HG02623 (cell line): ENCODE measurements around the gene DNAH14.
"Not testable (repeated sequence)": the region's sequence is repeated elsewhere in the genome, so short reads cannot be mapped to it uniquely, and the experiment has no call there.

ENCODE experiments used
- ATAC-seq: cut with Tn5 transposase; IDR thresholded peaks from one replicate; pipeline ENCODE4 v1.9.1; 2021; ENCODE audit warnings: moderate library complexity; ENCODE audit not compliant: unreplicated experiment

DNAH14 gene

DNA sequence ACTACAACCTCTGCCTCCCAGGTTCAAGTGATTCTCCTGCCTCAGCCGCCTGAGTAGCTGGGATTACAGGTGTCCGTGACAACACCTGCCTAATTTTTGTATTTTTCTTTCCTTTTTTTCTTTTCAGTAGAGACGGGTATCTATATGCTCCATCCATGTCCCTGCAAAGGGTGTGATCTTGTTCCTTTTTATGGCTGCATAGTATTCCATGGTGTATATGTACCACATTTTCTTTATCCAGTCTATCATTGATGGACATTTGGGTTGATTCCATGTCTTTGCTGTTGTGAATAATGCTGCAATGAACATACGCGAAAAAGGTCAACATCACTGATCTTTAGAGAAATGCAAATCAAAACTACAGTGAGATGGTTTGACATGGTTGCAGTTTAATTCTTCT, 62.1 kb downstream of the DNAH14 start:
- not testable (repeated sequence) for ATAC-seq

DNA sequence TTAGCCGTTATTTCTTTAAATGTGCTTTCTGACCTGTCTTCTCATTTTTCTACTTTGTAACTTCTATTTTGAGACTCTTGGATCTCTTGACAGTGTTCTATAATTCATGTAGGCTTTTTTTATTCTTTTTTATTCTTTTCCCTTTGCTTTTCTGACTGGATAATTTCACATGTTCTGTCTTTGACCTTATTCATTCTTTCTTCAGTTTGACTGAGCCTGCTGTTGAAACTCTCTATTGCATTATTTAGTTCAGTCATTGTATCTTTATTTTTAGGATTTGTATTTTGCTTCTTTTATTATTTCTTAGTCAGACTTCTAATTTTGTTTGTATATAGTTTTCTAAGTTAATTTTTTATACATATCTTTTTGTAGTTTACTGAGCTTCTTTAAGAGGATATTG, 66.1 kb downstream of the DNAH14 start:
- no peak for ATAC-seq

DNA sequence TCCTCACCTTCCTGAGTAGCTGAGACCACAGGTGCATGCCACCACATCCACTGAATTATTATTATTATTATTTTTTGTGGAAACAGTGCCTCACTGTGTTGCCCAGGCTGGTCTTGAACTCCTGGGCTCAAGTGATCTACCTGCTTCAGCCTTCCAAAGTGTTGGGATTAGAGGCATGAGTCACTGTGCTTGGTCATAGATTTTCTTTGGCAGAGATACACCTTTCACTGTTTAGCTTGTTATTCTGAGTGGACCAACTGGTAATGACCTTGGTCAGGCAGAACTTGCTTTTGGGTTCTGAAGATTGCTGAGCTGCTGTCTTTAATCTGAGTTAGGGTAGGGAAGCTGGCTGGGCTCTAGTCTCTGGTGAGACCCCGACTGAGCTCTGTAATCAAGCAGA, 66.8 kb downstream of the DNAH14 start:
- no peak for ATAC-seq

DNA sequence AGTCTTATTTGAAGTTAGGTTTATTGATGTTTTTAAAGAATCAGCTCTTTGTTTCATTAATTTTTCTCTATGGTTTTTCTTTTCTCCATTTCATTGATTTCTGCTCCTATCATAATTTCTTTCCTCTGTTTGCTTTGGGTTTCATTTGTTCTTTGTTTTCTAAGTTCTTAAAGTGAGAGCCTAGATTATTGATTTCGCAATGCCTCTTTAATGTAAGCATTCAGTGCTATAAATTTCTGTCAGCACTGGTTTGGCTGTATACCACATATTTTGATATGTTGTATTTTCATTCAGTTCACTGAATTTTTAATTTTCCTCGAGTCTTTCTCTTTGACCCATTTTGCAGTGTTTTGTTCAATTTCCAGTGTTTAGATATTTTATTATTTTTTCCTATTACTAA, 68.7 kb downstream of the DNAH14 start:
- ATAC-seq, result no peak

DNA sequence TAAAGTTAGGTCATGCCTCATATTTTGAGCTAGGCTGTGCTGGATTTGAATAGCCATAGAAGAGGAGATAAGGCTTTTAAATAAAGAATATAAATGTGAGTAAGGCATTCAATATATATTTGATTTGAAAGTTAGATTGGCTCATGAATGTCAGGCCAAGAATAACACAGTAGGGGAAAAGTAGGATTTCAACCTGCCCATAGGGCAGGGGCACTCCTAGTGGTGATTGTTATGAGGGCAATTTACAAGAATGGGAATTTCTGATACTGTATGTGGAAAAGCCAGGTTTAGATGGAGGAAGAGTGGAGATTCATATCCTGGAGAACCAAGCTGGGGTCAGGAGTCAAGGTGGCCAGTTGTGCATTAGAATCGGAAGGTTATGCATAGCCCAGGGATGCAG, 74.9 kb downstream of the DNAH14 start:
- ATAC-seq, result no peak

DNA sequence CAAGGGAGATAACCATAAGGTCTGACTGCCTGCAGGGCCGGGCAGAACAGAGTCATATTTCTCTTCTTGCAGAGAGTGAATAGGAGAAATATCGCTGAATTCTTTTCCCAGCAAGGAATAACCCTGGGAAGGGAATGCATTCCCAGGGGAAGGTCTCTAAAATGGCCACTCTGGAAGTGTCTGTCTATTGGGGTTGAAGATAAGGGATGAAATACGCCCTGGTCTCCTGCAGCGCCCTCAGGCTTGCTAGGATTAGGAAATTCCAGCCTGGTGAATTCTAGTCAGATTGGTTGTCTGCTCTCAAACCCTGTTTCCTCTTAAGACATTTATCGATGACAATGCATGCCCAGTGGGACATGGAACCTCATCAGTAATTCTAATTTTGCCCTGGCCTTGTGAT, 76.9 kb downstream of the DNAH14 start:
- not testable (repeated sequence) for ATAC-seq

DNA sequence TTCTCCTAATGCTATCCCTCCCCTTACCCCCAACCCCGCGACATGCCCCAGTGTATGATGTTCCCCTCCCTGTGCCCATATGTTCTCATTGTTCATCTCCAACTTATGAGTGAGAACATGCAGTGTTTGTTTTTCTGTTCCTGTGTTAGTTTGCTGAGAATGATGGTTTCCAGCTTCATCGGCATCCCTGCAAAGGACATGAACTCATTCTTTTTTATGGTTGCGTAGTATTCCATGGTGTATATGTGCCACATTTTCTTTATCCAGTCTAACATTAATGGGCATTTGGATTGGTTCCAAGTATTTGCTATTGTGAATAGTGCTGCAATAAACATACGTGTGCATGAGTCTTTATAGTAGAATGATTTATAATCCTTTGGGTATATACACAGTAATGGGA, 78.6 kb downstream of the DNAH14 start:
- not testable (repeated sequence) for ATAC-seq

DNA sequence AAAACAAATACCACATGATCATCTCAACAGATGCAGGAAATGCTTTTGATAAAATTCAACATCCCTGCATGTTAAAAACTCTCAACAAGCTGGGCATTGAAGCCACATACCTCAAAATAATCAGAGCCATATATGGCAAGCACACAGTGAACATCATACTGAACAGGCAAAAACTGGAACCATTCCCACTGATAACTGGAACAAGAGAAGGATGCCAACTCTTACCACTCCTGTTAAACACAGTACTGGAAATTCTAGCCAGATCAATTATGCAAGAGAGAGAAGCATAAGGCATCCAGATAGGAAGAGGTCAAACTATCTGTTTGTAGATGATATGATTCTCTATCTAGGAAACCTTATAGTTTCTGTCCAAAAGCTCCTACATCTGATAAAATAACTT, 91.6 kb downstream of the DNAH14 start:
- ATAC-seq, result no peak

DNA sequence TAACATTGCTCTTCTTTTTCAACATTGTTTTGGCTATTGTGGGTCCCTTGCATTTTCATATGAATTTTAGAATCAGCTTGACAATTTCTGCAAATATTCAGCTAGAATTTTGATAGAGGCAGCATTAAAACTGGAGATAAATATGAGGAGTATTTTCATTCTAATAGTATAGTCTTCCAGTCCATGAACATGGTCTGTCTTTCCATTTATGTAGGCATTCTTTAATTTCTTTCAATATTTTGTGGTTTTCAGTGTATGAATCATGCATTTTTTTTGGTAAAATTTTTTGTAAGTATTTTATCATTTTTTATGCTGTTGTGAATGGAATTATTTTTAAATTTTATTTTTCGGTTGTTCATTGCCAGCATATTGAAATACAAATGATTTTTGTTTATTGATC, 97.2 kb downstream of the DNAH14 start:
- ATAC-seq, result no peak

DNA sequence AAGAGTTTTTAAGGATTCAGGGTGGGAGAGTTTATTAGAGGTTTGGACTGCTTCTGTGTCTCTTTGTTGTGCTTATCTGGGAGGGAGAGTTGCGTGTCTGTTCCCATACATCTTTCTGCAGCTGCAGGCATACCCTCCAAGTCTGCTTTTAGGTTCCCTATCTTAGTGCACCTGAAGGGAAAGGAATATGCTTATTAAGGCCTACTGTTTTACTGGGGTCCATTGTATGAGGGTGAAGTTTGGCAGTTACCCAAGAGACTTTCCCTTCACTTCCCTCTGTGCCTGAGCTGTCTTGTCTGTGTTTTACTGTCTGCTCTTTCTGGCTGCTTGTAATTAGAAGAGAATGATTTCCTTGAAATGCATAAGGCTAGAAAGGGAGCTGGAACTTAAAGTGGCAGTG, 107.0 kb downstream of the DNAH14 start:
- ATAC-seq, result not testable (repeated sequence)

DNA sequence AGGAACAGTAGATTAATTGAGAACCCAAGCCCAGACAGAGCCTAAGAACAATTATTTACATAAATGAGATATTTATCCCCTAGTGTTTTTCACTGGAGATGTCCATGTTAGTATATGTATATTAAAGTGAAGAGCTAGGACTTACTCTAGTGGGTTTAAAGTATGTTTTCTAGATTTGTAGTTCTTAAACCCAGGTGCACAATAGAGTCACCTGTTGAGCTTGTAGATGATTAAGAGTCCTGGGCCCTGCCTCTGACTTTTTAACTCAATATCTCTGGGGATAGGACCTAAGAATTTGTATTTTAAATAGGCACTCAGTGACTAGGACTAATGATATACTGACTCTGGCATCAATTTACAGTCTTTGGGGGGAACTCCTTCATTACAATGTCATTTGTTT, 112.8 kb downstream of the DNAH14 start:
- no peak for ATAC-seq

DNA sequence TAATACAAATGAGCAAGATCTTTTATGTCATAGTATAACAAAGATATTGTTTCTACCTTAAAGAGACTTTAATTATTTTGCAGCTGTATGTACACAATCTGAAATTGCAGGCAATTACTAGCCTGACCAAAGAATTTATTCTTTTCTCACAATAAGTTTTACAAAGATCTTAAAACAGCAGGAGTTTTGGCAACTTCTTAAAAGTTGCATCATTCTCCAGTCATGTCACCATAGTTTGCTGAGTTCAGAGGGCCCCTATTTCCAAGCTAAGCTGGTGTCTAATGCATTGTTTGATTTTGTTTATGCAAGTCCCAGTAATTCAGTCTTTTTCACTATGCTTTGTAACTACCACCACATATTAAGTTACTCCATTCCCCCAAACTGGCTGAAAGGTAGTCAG, 114.8 kb downstream of the DNAH14 start:
- ATAC-seq, result no peak

DNA sequence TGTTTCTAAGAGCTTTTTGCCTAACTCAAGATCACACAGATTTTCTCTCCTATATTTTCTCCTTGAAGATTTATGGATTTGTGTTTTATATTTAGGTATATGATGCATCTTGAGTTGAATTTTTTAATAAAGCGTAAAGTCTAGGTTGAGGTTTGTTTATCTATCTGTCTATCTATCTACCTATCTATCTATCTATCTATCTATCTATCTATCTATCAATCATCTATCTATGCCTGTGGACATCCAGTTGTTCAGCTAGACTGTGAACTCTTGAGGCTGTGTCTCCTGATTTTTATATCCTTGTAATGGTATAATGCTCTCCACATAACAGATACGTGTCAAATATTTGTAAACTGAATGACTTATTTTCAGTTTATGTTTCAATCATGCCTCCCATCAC, 120.1 kb downstream of the DNAH14 start:
- ATAC-seq, result no peak

DNA sequence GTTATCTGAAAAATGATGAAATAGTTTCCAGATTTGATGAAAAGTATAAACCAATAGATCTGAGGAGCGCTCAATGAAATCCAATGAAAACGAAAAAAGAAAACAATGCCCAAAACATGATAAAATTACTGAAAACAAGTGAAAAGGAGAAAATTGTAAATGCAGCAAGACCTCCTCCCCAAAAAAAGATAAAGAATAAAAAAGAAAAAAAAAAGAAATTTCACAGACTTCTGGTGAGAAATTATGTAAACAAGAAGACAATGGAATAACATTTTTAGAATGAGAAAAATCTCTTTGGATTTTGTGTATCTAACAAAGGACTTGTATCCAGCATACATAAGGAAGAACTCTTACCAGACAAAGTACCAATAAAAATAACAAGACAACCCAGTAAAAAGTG, 134.2 kb downstream of the DNAH14 start:
- ATAC-seq, result no peak

DNA sequence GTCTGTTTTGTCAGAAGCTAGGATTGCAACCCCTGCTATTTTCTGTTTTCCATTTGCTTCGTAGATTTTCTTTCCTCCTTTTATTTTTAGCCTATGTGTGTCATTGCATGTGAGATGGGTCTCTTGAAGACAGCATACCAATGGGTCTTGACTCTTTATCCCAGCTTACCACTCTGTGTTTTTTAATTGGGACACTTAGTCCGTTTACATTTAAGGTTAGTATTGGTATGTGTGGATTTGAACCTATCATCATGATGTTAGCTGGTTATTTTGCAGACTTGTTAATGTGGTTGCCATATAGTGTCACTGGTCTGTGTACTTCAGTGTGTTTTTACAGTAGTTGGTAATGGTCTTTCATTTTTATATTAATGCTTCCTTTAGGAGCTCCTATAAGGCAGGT, 141.5 kb downstream of the DNAH14 start:
- ATAC-seq, result no peak

DNA sequence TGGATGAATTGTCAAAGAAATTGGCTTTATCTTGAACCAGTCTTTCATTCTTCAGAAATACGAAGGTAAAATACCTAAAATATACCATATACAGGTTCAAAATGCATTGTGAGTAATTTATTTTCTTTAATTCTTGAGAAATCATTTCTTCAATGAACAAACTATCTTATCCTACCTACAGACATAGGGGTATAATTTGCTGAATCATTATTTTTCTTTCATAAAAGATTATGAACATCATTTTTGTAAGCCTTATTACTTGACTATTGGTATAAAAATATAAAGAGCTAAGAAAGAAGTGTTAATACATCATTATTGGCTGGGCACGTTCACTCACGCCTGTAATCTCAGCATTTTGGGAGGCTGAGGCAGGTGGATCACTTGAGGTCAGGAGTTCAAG, 167.7 kb downstream of the DNAH14 start:
- ATAC-seq, result no peak

DNA sequence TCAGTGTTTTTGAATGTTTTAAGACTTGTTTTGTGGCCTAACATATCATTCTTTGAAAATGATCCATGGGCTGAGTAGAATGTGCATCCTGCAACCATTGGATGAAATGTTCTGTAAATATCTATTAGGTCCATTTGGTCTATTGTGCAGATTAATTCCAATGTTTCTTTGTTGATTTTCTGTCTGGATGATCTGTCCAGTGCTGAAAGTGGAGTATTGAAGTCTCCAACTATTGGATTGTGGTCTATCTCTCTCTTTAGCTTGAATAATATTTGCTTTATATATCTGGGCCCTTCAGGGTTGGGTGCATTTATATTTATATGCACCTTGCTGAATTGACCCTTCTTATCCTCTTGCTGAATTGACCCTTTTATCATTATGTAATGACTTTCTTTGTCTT, 181.5 kb downstream of the DNAH14 start:
- ATAC-seq, result no peak

DNA sequence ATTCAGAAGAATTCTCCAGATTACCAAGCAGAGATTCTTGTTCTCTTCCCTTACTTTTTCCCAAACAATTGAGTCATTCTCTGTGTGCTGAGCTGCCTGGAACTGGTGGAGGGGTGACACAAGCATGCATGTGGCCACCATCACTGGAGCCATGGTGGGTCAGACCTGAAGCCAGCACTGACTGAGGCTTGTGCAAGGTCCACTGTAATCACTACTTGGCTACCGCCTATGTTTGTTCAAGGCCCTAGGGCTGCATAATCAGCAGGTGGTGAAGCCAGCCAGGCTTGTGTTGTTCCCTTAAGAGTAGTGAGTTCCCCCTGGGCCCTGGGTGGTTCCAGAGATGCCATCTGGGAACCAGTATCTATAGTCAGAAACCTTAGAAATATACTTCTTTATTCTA, 183.8 kb downstream of the DNAH14 start:
- ATAC-seq, result no peak

DNA sequence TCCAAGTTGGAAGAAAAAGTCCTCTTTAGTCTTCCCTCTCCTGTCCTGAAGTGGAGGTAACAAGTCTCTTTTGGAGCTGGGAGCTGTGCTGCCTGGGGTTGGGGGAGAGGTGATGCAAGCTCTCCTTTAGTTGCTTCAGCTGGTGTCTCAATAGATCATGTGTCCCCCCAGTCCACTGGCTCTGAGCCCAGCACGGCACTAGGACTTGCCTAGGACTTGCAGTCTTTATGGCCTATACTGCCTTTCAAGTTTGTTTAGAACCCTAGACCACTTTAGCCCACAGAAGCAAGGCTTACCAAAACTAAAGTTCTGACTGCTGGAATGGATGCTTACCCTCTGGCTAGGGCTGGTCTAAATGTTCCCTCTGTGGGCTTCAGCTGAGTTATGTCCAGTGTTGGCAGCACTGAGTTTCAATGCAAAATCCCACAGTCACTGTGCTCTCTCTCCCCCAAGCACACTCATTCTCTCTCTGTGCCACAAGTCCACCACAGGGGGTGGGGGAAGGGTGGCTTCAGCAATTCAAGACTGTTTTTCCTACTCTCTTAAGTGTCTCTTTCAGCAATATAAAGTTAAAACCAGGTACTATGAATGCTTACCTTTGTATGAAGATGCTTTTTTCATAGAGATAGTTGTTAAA, 185.0 kb downstream of the DNAH14 start:
- ATAC-seq, result no peak

DNA sequence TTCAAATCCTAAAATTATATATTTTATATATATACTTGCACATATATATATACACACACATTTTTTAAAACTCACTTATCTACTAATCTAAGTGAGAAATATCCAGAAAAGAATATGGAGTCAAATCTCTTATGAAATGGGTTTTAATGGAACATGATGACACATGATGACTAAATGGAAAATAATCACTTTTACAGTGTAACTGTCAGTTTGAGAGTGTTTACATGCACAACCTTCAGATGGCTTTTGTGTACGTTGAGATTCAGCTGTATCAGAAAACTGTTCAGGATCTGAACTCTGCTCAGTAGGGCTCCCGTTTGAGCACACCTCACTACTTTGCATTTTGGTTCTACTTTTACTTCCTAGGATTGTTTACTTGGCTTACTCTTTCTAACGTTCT, 189.8 kb downstream of the DNAH14 start:
- ATAC-seq, result no peak

DNA sequence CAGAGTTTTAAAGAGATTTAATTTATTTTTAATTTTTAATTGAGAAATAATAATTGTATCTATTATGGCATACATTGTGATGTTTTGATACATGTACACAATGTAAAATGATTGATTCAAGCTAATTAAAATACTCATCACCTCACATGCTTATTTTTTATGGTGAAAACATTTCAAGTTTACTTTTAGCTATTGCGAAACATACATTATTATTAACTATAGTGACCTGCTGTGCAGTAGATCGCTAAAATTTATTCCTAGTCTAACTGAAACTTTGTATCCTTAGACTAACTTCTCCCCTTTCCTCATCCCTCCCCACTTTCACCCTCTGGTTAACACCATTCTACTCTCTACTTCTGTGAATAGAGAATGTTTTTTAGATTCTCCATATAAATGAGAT, 191.6 kb downstream of the DNAH14 start:
- no peak for ATAC-seq

DNA sequence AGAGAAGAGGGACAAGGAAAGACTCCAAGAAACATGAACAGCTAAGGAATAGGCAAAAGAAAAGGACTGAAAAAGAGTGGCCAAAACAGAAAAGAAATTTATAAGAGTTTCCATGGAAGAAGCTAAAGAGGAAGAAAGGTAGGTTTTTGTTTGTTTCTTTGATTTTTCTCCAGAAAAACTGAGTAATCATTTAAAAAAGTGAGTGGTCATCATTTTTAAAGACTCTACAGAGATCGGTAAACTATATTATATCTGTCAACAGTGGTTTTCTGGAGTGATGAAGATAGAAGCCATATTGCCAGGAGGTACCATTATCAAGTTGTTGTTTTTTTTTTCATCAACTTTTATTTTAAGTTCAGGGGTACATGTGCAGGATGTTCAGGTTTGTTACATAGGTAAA, 202.4 kb downstream of the DNAH14 start:
- ATAC-seq, result no peak

DNA sequence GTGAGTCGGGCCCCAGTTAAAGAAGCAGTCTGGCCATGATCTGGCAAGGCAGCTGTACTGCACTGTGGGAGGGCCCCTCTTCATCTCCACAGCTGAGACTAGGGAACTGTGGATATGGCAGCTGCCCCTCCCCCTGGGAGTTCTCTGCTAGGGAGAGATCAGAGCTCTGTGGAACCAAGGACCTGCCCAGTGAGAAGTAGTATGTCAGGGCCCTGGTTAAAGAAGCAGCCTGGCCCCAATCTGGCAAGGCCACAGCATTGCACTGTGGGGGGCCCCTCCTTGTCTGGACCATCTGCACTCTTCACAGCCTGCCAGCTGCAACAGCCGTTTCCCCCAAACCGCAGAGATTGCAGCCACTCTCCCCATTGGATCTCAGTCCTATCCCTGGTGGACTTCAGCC, 208.5 kb downstream of the DNAH14 start:
- no peak for ATAC-seq

DNA sequence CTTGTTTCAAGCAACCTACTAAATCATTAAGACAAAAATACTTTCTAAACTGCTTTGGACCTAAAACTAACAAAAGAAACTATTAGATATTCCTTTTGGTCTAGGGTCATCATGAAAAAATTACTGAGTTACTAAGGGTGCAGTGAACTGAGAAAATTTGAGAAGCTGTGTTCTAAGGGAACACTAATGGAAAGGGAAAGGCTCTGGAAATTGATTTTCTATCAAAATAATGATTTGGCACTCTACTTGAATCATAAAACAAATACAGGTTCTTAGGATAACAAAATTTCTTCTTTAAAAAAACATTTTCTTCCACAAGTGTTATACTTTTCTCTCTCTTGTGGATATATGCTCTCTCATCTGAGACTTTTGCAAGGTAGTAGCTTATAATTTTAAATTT, 213.5 kb downstream of the DNAH14 start:
- no peak for ATAC-seq
